Measurements from ENCODE around the gene INAFM1. TPM values are rescaled to one million over a fixed set of nuclear protein-coding genes. Genes with fewer than 3 reads are reported as not detected.

Gene INAFM1
- total and polyA plus RNA-seq, 9 of the 15 experiments (the other 6 are each of a cell fraction or from before 2014, with no cell fraction given) = 0.71 to 30.9 (median 3.1) TPM

DNA sequence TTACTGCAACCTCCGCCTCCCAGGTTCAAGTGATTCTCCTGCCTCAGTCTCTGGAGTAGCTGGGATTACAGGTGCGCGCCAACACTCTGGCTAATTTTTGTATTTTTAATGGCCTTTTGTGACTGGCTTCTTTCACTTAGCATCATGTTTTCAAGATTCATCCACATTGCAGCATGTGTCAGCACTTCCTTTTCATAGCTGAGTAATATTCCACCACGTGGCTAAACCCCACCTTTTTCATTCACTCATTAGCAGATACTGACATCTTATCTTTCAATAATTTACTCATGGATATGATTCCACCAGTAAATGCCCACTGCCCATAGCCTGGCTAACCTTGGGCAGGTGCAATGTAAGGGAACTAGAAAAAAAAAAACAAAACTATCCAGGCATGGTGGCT lies 41.8 kb downstream of the INAFM1 start (continued):
- TF ChIP-seq, protein P1, sequence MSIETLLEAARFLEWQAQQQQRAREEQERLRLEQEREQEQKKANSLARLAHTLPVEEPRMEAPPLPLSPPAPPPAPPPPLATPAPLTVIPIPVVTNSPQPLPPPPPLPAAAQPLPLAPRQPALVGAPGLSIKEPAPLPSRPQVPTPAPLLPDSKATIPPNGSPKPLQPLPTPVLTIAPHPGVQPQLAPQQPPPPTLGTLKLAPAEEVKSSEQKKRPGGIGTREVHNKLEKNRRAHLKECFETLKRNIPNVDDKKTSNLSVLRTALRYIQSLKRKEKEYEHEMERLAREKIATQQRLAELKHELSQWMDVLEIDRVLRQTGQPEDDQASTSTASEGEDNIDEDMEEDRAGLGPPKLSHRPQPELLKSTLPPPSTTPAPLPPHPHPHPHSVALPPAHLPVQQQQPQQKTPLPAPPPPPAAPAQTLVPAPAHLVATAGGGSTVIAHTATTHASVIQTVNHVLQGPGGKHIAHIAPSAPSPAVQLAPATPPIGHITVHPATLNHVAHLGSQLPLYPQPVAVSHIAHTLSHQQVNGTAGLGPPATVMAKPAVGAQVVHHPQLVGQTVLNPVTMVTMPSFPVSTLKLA (conservative IDR thresholded peaks at IDR 0.05) = 0 out of 4 replicates have a peak, but pooled peaks of 1 of the 2 experiments have one; percentile 44
- no peak for TF ChIP-seq TAF15 (IDR thresholded peaks at IDR 0.05; ENCODE audit: low read depth, low read length)
- no peak for TF ChIP-seq BRD9 (IDR thresholded peaks at IDR 0.05; ENCODE audit: low read depth, partially characterized antibody)
- TF ChIP-seq, protein P2, sequence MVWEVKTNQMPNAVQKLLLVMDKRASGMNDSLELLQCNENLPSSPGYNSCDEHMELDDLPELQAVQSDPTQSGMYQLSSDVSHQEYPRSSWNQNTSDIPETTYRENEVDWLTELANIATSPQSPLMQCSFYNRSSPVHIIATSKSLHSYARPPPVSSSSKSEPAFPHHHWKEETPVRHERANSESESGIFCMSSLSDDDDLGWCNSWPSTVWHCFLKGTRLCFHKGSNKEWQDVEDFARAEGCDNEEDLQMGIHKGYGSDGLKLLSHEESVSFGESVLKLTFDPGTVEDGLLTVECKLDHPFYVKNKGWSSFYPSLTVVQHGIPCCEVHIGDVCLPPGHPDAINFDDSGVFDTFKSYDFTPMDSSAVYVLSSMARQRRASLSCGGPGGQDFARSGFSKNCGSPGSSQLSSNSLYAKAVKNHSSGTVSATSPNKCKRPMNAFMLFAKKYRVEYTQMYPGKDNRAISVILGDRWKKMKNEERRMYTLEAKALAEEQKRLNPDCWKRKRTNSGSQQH (CRISPR knock-in tag; IDR thresholded peaks at IDR 0.05) = no peak
- TF ChIP-seq KDM5B (IDR thresholded peaks at IDR 0.05; ENCODE audit: insufficient replicate concordance, low read depth, low read length) = no peak
- no peak for TF ChIP-seq ZNF41 (CRISPR knock-in tag; conservative IDR thresholded peaks at IDR 0.05)
- TF ChIP-seq ARHGAP35 (IDR thresholded peaks at IDR 0.05; ENCODE audit: partially characterized antibody) = no peak
- no peak for TF ChIP-seq NFIC (IDR thresholded peaks at IDR 0.05)
- TF ChIP-seq NFRKB (IDR thresholded peaks at IDR 0.05; ENCODE audit: low read depth) = no peak
- TF ChIP-seq XRCC3 (IDR thresholded peaks at IDR 0.05) = no peak
- no peak for TF ChIP-seq ZC3H11A (IDR thresholded peaks at IDR 0.05; ENCODE audit: low read depth, low read length)
- TF ChIP-seq ESRRB (CRISPR knock-in tag; IDR thresholded peaks at IDR 0.05; ENCODE audit: borderline replicate concordance) = no peak
- TF ChIP-seq, protein P3, sequence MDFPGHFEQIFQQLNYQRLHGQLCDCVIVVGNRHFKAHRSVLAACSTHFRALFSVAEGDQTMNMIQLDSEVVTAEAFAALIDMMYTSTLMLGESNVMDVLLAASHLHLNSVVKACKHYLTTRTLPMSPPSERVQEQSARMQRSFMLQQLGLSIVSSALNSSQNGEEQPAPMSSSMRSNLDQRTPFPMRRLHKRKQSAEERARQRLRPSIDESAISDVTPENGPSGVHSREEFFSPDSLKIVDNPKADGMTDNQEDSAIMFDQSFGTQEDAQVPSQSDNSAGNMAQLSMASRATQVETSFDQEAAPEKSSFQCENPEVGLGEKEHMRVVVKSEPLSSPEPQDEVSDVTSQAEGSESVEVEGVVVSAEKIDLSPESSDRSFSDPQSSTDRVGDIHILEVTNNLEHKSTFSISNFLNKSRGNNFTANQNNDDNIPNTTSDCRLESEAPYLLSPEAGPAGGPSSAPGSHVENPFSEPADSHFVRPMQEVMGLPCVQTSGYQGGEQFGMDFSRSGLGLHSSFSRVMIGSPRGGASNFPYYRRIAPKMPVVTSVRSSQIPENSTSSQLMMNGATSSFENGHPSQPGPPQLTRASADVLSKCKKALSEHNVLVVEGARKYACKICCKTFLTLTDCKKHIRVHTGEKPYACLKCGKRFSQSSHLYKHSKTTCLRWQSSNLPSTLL (IDR thresholded peaks at IDR 0.05) = no peak

Data from K562 (cell line).